Measurements from ENCODE around the gene ACSM6.

Gene ACSM6

GRCh38 chr10:95273393-95274312, 79.6 kb downstream of the ACSM6 start:
- TF ChIP-seq, protein P1, sequence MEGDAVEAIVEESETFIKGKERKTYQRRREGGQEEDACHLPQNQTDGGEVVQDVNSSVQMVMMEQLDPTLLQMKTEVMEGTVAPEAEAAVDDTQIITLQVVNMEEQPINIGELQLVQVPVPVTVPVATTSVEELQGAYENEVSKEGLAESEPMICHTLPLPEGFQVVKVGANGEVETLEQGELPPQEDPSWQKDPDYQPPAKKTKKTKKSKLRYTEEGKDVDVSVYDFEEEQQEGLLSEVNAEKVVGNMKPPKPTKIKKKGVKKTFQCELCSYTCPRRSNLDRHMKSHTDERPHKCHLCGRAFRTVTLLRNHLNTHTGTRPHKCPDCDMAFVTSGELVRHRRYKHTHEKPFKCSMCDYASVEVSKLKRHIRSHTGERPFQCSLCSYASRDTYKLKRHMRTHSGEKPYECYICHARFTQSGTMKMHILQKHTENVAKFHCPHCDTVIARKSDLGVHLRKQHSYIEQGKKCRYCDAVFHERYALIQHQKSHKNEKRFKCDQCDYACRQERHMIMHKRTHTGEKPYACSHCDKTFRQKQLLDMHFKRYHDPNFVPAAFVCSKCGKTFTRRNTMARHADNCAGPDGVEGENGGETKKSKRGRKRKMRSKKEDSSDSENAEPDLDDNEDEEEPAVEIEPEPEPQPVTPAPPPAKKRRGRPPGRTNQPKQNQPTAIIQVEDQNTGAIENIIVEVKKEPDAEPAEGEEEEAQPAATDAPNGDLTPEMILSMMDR (conservative IDR thresholded peaks at IDR 0.05; ENCODE audit: low read length), result no peak
- peak overlapping the region; percentile 27 for H3K4me3 ChIP-seq (ENCODE audit: low read length)
- peak; percentile 95 for DNase-seq (ENCODE audit: low read depth)

GRCh38 chr10:95275726-95276366, 81.8 kb downstream of the ACSM6 start:
- TF ChIP-seq, protein P1 (conservative IDR thresholded peaks at IDR 0.05; ENCODE audit: low read length), result no peak

GRCh38 chr10:95276367-95277200, 82.5 kb downstream of the ACSM6 start:
- TF ChIP-seq, protein P1 (conservative IDR thresholded peaks at IDR 0.05; ENCODE audit: low read length), result no peak
- no peak overlapping the region for H3K4me3 ChIP-seq (ENCODE audit: low read length)

More at GRCh38 chr10:95275726-95276366, 81.8 kb downstream of the ACSM6 start:
- peak; percentile 53 for DNase-seq (ENCODE audit: low read depth)
- no peak overlapping the region for H3K4me3 ChIP-seq (ENCODE audit: low read length)

DNA sequence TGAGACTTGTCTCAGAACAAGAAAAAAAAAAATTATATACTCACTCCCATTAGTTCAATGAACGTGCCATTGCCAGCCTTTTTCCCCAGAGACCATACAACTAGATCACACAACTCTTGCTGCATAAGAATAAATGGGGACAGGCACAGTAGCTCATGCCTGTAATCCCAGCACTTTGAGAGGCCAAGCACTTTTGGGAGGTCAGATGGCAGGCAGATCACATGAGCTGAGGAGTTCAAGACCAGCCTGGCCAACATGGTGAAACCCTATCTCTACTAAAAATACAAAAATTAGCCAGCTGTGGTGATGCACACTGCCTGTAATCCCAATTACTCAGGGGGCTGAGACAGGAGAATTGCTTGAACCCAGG, 83.1 kb downstream of the ACSM6 start:
- TF ChIP-seq, protein P1 (conservative IDR thresholded peaks at IDR 0.05; ENCODE audit: low read length), result no peak
- no peak for DNase-seq (ENCODE audit: low read depth)
- H3K4me3 ChIP-seq (ENCODE audit: low read length), result no peak overlapping the region

More at GRCh38 chr10:95276367-95277200, 82.5 kb downstream of the ACSM6 start:
- no peak for DNase-seq (ENCODE audit: low read depth)

GRCh38 chr10:95277614-95278013, 83.6 kb downstream of the ACSM6 start:
- TF ChIP-seq, protein P1 (conservative IDR thresholded peaks at IDR 0.05; ENCODE audit: low read length), result no peak
- DNase-seq (ENCODE audit: low read depth), result no peak

More at GRCh38 chr10:95277614-95278013, 83.6 kb downstream of the ACSM6 start:
- H3K4me3 ChIP-seq (ENCODE audit: low read length), result no peak overlapping the region

Data from AG10803 (cell line).